OCI-LY1 (cell line): Measurements from ENCODE around the gene ZNF438.

Experiments
- H2AFZ ChIP-seq: fragments of 200-600 bp; sonication (generic), shearing (Covaris generic); 2 replicates; pipeline ENCODE4 v1.6.0; 2014; ENCODE audit warnings: antibody characterized with exemption, mild to moderate bottlenecking, low read length
- H3F3A ChIP-seq: fragments of 200-600 bp; sonication (generic), shearing (Covaris generic); 2 replicates; pipeline ENCODE4 v1.6.0; 2014; ENCODE audit warnings: mild to moderate bottlenecking, antibody characterized with exemption, low read length, moderate library complexity; ENCODE audit not compliant: insufficient read depth
- H3K27ac ChIP-seq: fragments of 200-600 bp; sonication (generic); 2 replicates; pipeline ENCODE4 v1.5.1; 2014; ENCODE audit warnings: low read length, mixed run types, mild to moderate bottlenecking, low read depth; ENCODE audit not compliant: poor library complexity, severe bottlenecking
- H3K27me3 ChIP-seq: fragments of 200-600 bp; sonication (generic); 2 replicates; pipeline ENCODE4 v1.6.0; 2014; ENCODE audit warnings: antibody characterized with exemption, mild to moderate bottlenecking, low read length, moderate library complexity; ENCODE audit not compliant: insufficient read depth
- H3K36me3 ChIP-seq: fragments of 200-600 bp; sonication (generic); 2 replicates; pipeline ENCODE4 v1.6.1; 2014; ENCODE audit warnings: mild to moderate bottlenecking, antibody characterized with exemption, low read length, moderate library complexity, mixed read lengths; ENCODE audit not compliant: insufficient read depth
- H3K4me1 ChIP-seq: fragments of 200-600 bp; sonication (generic); 2 replicates; pipeline ENCODE4 v1.5.1; 2014; ENCODE audit warnings: mild to moderate bottlenecking, low read length, moderate library complexity; ENCODE audit not compliant: insufficient read depth, severe bottlenecking
- H3K4me2 ChIP-seq: fragments of 200-600 bp; sonication (generic), shearing (Covaris generic); 2 replicates; pipeline ENCODE4 v1.6.1; 2014; ENCODE audit warnings: low read length
- H3K4me3 ChIP-seq: fragments of 200-600 bp; sonication (generic); 2 replicates; pipeline ENCODE4 v1.5.1; 2014; ENCODE audit warnings: low read length, low read depth, mild to moderate bottlenecking, mixed read lengths; ENCODE audit not compliant: poor library complexity, severe bottlenecking
- H3K79me2 ChIP-seq: fragments of 200-600 bp; shearing (Covaris generic); 2 replicates; pipeline ENCODE4 v1.6.1; 2016; ENCODE audit warnings: mixed run types, low read length, mixed read lengths; ENCODE audit not compliant: insufficient read depth
- H3K9ac ChIP-seq: fragments of 200-600 bp; sonication (generic), shearing (Covaris generic); 2 replicates; pipeline ENCODE4 v1.6.1; 2014; ENCODE audit warnings: mild to moderate bottlenecking, low read length, mixed read lengths
- H3K9me2 ChIP-seq: fragments of 200-600 bp; sonication (generic), shearing (Covaris generic); 2 replicates; pipeline ENCODE4 v1.6.1; 2014; ENCODE audit warnings: low read depth, mild to moderate bottlenecking, low read length, mixed read lengths
- H3K9me3 ChIP-seq: fragments of 200-600 bp; shearing (Covaris generic); 2 replicates; pipeline ENCODE4 v1.6.1; 2014; ENCODE audit warnings: low read length, mixed read lengths
- H4K20me1 ChIP-seq: fragments of 200-600 bp; sonication (generic), shearing (Covaris generic); 2 replicates; pipeline ENCODE4 v1.6.0; 2016; ENCODE audit warnings: mild to moderate bottlenecking, low read length; ENCODE audit not compliant: insufficient read depth
- CTCF ChIP-seq: fragments of 200-600 bp; sonication (generic), shearing (Covaris generic); IDR thresholded peaks from 2 replicates; pipeline ENCODE4 v1.5.1; 2017; ENCODE audit warnings: mild to moderate bottlenecking, antibody characterized with exemption, low read length, moderate library complexity, mixed read lengths
- EZH2 ChIP-seq: fragments of 200-600 bp; sonication (generic), shearing (Covaris generic); IDR thresholded peaks from 2 replicates; pipeline ENCODE4 v1.8.0; 2017; ENCODE audit warnings: borderline replicate concordance, mixed run types, mild to moderate bottlenecking, antibody characterized with exemption, low read length, moderate library complexity, mixed read lengths

ZNF438 gene

GRCh38 chr10:31018356-31018750 is 13.3 kb downstream of the ZNF438 start:
- H3K27me3 ChIP-seq = no peaks in the 10 kb centered on the region
- no peaks in the 10 kb centered on the region for H3K9me3 ChIP-seq
- no peaks in the 10 kb centered on the region for H3K9me2 ChIP-seq
- no peak overlapping the region for H3K4me2 ChIP-seq
- no peaks in the 10 kb centered on the region for H3K79me2 ChIP-seq
- no peaks in the 10 kb centered on the region for H3K36me3 ChIP-seq
- no peak overlapping the region for H3K27ac ChIP-seq
- no peak for TF ChIP-seq EZH2
- TF ChIP-seq CTCF = no peak
- no peak overlapping the region for H3K9ac ChIP-seq
- no peaks in the 10 kb centered on the region for H3F3A ChIP-seq
- H3K4me3 ChIP-seq = no peak overlapping the region
- no peaks in the 10 kb centered on the region for H3K4me1 ChIP-seq
- H2AFZ ChIP-seq = no peak overlapping the region
- no peaks in the 10 kb centered on the region for H4K20me1 ChIP-seq

GRCh38 chr10:31017534-31018355 is 13.9 kb downstream of the ZNF438 start:
- Histone ChIP-seq H3K36me3 (no peaks in the 10 kb centered on the region), H3K27me3 (no peaks in the 10 kb centered on the region), H3K4me3 (no peak overlapping the region), H3K4me2 (no peak overlapping the region), H3K27ac (no peak overlapping the region), H2AFZ (no peak overlapping the region), H3K9me2 (no peaks in the 10 kb centered on the region), H3K4me1 (no peaks in the 10 kb centered on the region), H3K9ac (no peak overlapping the region), H4K20me1 (no peaks in the 10 kb centered on the region), H3K79me2 (no peaks in the 10 kb centered on the region), H3F3A (no peaks in the 10 kb centered on the region), H3K9me3 (no peaks in the 10 kb centered on the region)
- TF ChIP-seq CTCF (no peak), EZH2 (no peak)

DNA sequence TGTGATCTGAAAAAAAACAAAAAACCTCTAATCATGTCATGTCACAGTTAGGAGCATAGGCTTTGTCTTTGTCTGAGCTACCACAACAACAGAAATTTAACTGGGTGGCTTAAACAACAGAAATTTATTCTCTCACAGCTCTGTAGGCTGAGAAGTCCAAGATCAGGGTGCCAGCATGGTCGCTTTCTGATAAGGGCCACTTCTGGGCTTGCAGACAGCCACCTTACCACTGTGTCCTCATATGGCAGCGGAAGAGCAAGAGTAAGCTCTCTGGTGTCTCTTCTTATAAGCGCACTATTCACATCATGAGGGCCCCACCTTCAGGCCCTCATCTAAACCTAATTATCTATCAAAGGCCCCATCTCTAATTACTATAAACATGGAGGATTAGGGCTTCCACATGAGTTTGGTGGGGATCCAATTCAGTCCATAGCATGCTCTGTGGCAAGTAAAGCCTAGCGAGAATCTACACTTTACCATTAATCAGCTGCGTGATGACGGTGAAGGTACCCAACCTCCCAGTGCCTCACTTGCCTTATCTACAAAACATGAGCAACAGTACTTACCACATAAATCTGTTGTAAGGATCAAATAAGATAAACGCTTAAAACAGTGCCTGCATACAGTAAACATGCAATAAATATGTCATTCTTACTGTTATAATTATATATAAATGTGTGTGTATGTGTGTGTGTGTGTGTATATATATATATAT is 17.3 kb downstream of the ZNF438 start:
- Histone ChIP-seq H3K9me3 (no peaks in the 10 kb centered on the region), H3K36me3 (no peaks in the 10 kb centered on the region), H3K27ac (no peak overlapping the region), H3K9ac (no peak overlapping the region), H3K79me2 (no peaks in the 10 kb centered on the region), H3F3A (no peaks in the 10 kb centered on the region), H4K20me1 (no peaks in the 10 kb centered on the region), H2AFZ (no peak overlapping the region), H3K4me3 (no peak overlapping the region), H3K27me3 (no peaks in the 10 kb centered on the region), H3K4me2 (no peak overlapping the region), H3K4me1 (no peaks in the 10 kb centered on the region), H3K9me2 (no peaks in the 10 kb centered on the region)
- TF ChIP-seq EZH2 = no peak
- no peak for TF ChIP-seq CTCF
